ENCODE results near the gene KRT16. TPM values are rescaled to one million over a fixed set of nuclear protein-coding genes. Genes with fewer than 3 reads are reported as not detected.
"Not testable (repeated sequence)": the region's sequence is repeated elsewhere in the genome, so short reads cannot be mapped to it uniquely, and the experiment has no call there.

The KRT16 gene
- total RNA-seq, 2 experiments from 2014 or later: not detected

- CTCF ChIA-PET: no interaction called here
- ATAC-seq (ENCODE audit: poor library complexity) (no peak), DNase-seq (no peak)
- H3K27me3 ChIP-seq (ENCODE audit: control insufficient read depth in 1 of 2, insufficient read depth in 2 of 2, low read length in 2 of 2): peaks cover 0 to 2% of the 10 kb centered on the region in 2 experiments
- Mint-ChIP-seq H3K4me1 (ENCODE audit: low read depth) (no peaks in the 10 kb centered on the region), H3K27ac (no peak overlapping the region), H3K36me3 (ENCODE audit: low read depth) (no peaks in the 10 kb centered on the region), H3K27me3 (no peaks in the 10 kb centered on the region), H3K4me3 (no peak overlapping the region), H3K9me3 (no peaks in the 10 kb centered on the region)
- H3K4me3 ChIP-seq (ENCODE audit: low read length): no peak overlapping the region
- no peaks in the 10 kb centered on the region for H3K4me1 ChIP-seq (ENCODE audit: insufficient read depth, low read length)
- H3K36me3 ChIP-seq (ENCODE audit: insufficient read depth, low read length): no peaks in the 10 kb centered on the region
- TF ChIP-seq, protein P1, sequence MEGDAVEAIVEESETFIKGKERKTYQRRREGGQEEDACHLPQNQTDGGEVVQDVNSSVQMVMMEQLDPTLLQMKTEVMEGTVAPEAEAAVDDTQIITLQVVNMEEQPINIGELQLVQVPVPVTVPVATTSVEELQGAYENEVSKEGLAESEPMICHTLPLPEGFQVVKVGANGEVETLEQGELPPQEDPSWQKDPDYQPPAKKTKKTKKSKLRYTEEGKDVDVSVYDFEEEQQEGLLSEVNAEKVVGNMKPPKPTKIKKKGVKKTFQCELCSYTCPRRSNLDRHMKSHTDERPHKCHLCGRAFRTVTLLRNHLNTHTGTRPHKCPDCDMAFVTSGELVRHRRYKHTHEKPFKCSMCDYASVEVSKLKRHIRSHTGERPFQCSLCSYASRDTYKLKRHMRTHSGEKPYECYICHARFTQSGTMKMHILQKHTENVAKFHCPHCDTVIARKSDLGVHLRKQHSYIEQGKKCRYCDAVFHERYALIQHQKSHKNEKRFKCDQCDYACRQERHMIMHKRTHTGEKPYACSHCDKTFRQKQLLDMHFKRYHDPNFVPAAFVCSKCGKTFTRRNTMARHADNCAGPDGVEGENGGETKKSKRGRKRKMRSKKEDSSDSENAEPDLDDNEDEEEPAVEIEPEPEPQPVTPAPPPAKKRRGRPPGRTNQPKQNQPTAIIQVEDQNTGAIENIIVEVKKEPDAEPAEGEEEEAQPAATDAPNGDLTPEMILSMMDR (IDR thresholded peaks at IDR 0.05): no peak
- intact Hi-C loops (cut with DNase I, micrococcal nuclease): no loop called here
- POLR2A ChIA-PET: no interaction called here
- H3K27ac ChIP-seq (ENCODE audit: low read depth in 1 of 2, low read length in 2 of 2): no peak overlapping the region
- no peaks in the 10 kb centered on the region for H3K9me3 ChIP-seq (ENCODE audit: control insufficient read depth in 1 of 2, insufficient read depth in 1 of 2, low read length in 2 of 2)
These were observed 5.9 kb upstream of the KRT16 start for GRCh38 chr17:41618341-41619035.

DNA sequence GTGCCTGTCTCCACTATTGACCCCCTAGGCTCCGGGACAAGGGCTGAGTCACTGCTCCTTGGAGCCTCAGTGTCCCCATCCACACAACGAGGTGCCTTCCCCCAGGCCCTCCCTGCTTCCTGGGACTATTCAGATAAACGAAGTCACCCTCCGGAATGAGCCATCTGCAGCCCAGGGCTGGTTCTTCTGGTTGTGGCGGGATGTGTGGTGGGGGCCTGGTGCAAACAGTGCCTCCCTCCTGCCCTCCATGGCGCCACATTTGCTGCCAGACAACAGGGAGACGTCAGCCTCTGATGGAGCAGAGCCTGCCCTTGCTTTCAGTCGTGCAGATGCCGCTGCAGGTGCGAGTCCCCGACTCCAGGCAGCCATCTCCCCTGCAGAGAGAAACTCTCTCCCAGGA is 5.1 kb upstream of the KRT16 start:
- no peak for ATAC-seq (ENCODE audit: poor library complexity)
- peaks cover 0 to 2% of the 10 kb centered on the region in 2 experiments for H3K27me3 ChIP-seq (ENCODE audit: control insufficient read depth in 1 of 2, insufficient read depth in 2 of 2, low read length in 2 of 2)
- no peak for DNase-seq
- H3K27ac Mint-ChIP-seq: no peak overlapping the region
- H3K9me3 Mint-ChIP-seq: no peaks in the 10 kb centered on the region
- no peaks in the 10 kb centered on the region for H3K4me1 ChIP-seq (ENCODE audit: insufficient read depth, low read length)
- H3K4me3 Mint-ChIP-seq: no peak overlapping the region
- no peaks in the 10 kb centered on the region for H3K4me1 Mint-ChIP-seq (ENCODE audit: low read depth)
- no peaks in the 10 kb centered on the region for H3K36me3 Mint-ChIP-seq (ENCODE audit: low read depth)
- no peaks in the 10 kb centered on the region for H3K36me3 ChIP-seq (ENCODE audit: insufficient read depth, low read length)
- intact Hi-C loops (cut with DNase I, micrococcal nuclease): no loop called here
- ChIA-PET CTCF (no interaction called here), POLR2A (no interaction called here)
- no peak overlapping the region for H3K27ac ChIP-seq (ENCODE audit: low read depth in 1 of 2, low read length in 2 of 2)
- H3K27me3 Mint-ChIP-seq: no peaks in the 10 kb centered on the region
- no peak overlapping the region for H3K4me3 ChIP-seq (ENCODE audit: low read length)
- no peaks in the 10 kb centered on the region for H3K9me3 ChIP-seq (ENCODE audit: control insufficient read depth in 1 of 2, insufficient read depth in 1 of 2, low read length in 2 of 2)
- TF ChIP-seq, protein P1 (IDR thresholded peaks at IDR 0.05): no peak

DNA sequence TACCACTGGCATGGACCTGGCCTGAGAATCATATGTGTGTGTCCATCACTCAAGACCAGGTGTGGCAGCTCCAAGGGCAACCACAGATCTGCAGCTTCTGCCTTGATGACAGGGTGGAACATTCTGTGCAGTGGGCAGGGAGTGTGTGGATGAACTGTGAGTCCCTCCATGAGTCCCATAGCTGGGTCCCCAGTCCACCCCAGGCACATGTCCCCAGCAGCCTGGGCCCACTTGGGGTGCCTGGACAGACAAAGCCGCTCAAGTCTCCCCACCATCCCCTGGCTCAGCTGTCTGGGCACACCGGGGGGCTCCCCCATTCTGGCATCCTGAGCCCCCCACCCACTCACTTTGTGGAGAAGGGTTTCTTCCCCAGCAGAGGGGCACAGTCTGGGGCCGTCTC is 4.6 kb upstream of the KRT16 start:
- H3K9me3 ChIP-seq (ENCODE audit: control insufficient read depth in 1 of 2, insufficient read depth in 1 of 2, low read length in 2 of 2): no peaks in the 10 kb centered on the region
- H3K27ac Mint-ChIP-seq: no peak overlapping the region
- no peak for ATAC-seq (ENCODE audit: poor library complexity)

DNA sequence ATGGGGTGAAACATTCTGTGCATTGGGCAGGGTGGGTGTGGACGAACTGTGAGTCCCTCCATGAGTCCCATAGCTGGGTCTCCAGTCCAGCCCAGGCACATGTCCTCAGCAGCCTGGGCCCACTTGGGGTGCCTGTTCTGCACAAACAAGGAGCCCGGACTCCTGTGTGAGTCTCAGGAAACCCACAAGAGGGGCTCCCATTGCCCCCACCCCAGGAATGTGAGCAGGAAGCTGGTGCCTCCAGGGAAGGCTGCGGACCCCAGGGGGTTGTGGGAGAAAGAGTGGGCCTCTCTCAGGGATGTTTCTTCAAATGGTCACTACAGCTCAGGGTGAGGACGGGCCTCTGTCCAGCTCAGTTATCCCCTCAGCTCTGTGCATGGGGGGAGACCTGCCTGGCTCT is 3.9 kb upstream of the KRT16 start:
- not testable (repeated sequence) for H3K36me3 ChIP-seq (ENCODE audit: insufficient read depth, low read length); H3K27me3 Mint-ChIP-seq; H3K36me3 Mint-ChIP-seq (ENCODE audit: low read depth)

More for the DNA sequence above, 4.6 kb upstream of the KRT16 start:
- TF ChIP-seq, protein P1 (IDR thresholded peaks at IDR 0.05): no peak
- Histone ChIP-seq H3K4me1 (ENCODE audit: insufficient read depth, low read length) (no peaks in the 10 kb centered on the region), H3K27ac (ENCODE audit: low read depth in 1 of 2, low read length in 2 of 2) (no peak overlapping the region), H3K4me3 (ENCODE audit: low read length) (no peak overlapping the region), H3K27me3 (ENCODE audit: control insufficient read depth in 1 of 2, insufficient read depth in 2 of 2, low read length in 2 of 2) (peaks cover 0 to 2% of the 10 kb centered on the region in 2 experiments), H3K36me3 (ENCODE audit: insufficient read depth, low read length) (no peaks in the 10 kb centered on the region)
- DNase-seq: no peak
- Mint-ChIP-seq H3K4me3 (no peak overlapping the region), H3K36me3 (ENCODE audit: low read depth) (no peaks in the 10 kb centered on the region), H3K9me3 (no peaks in the 10 kb centered on the region), H3K4me1 (ENCODE audit: low read depth) (no peaks in the 10 kb centered on the region), H3K27me3 (no peaks in the 10 kb centered on the region)
- ChIA-PET CTCF (no interaction called here), POLR2A (no interaction called here)
- intact Hi-C loops (cut with DNase I, micrococcal nuclease): no loop called here

More for the DNA sequence above, 3.9 kb upstream of the KRT16 start:
- H3K27me3 ChIP-seq (ENCODE audit: control insufficient read depth in 1 of 2, insufficient read depth in 2 of 2, low read length in 2 of 2); H3K27ac ChIP-seq (ENCODE audit: low read depth in 1 of 2, low read length in 2 of 2); H3K9me3 Mint-ChIP-seq; H3K4me3 ChIP-seq (ENCODE audit: low read length); ATAC-seq (ENCODE audit: poor library complexity); H3K4me1 ChIP-seq (ENCODE audit: insufficient read depth, low read length); H3K9me3 ChIP-seq (ENCODE audit: control insufficient read depth in 1 of 2, insufficient read depth in 1 of 2, low read length in 2 of 2); DNase-seq; CTCF ChIA-PET; H3K27ac Mint-ChIP-seq; POLR2A ChIA-PET; H3K4me3 Mint-ChIP-seq; intact Hi-C loops (cut with DNase I, micrococcal nuclease); H3K4me1 Mint-ChIP-seq (ENCODE audit: low read depth): not testable (repeated sequence)

Measured in CD4-positive, alpha-beta T cell (primary cell).